Effector CD8-positive, alpha-beta T cell (primary cell): ENCODE results near the gene COL6A1.
A peak's percentile ranks its signal among the peaks of the same experiment; 100 is the strongest.

ENCODE experiments used
- DNase-seq: peaks from one replicate; lab custom pipeline; 2025; lab: John Stamatoyannopoulos, UW
- total RNA-seq, 4 experiments: gene quantifications; one replicate each; lab custom pipeline; 2026; lab: John Stamatoyannopoulos, UW

COL6A1 gene
- 12.7 to 48.9 (median 28.6) reads per million in 4 experiments for total RNA-seq

- peak; percentile 58 for DNase-seq
These were observed at the start of gene COL6A1 for GRCh38 chr21:45981151-45982091. Gene COL6A1 (plus strand): TSS chr21:45981770. CDS start chr21:45981851, 81 bp downstream.

GRCh38 chr21:45932922-45933502 is 48.6 kb upstream of the COL6A1 start:
- no peak for DNase-seq

GRCh38 chr21:45934085-45934484 is 47.5 kb upstream of the COL6A1 start:
- no peak for DNase-seq

GRCh38 chr21:45934554-45934953 is 47.0 kb upstream of the COL6A1 start:
- no peak for DNase-seq

GRCh38 chr21:45935628-45936027 is 45.9 kb upstream of the COL6A1 start:
- no peak for DNase-seq

GRCh38 chr21:45937721-45938452 is 43.7 kb upstream of the COL6A1 start:
- no peak for DNase-seq

GRCh38 chr21:45938453-45938755 is 43.2 kb upstream of the COL6A1 start:
- DNase-seq: no peak

GRCh38 chr21:45938811-45939520 is 42.6 kb upstream of the COL6A1 start:
- no peak for DNase-seq

GRCh38 chr21:45939521-45940045 is 42.0 kb upstream of the COL6A1 start:
- no peak for DNase-seq

- DNase-seq: no peak
These were observed 41.5 kb upstream of the COL6A1 start for GRCh38 chr21:45940091-45940490.

- no peak for DNase-seq
These were observed 40.8 kb upstream of the COL6A1 start for GRCh38 chr21:45940621-45941337.

GRCh38 chr21:45941338-45941710 is 40.2 kb upstream of the COL6A1 start:
- DNase-seq: no peak

GRCh38 chr21:45941717-45942546 is 39.6 kb upstream of the COL6A1 start:
- DNase-seq: no peak

- no peak for DNase-seq
These were observed 38.6 kb upstream of the COL6A1 start for GRCh38 chr21:45942755-45943629.

- no peak for DNase-seq
These were observed 37.7 kb upstream of the COL6A1 start for GRCh38 chr21:45943630-45944540.

- DNase-seq: no peak
These were observed 37.0 kb upstream of the COL6A1 start for GRCh38 chr21:45944601-45945000.

GRCh38 chr21:45945066-45945867 is 36.3 kb upstream of the COL6A1 start:
- DNase-seq: no peak
